Hematopoietic multipotent progenitor cell (in vitro differentiated cells): ENCODE data around the gene INTS1. TPM values are rescaled to one million over a fixed set of nuclear protein-coding genes. Genes with fewer than 3 reads are reported as not detected.

Experiments used
- DNase-seq, 3 donors: peaks; one replicate each; pipeline ENCODE4 v3.0.0-alpha.2; 2011 to 2015; ENCODE audit warnings: low read depth in 2 of 3, low spot score in 2 of 3
- total RNA-seq: library from RNA; depleted of rRNA; stranded (reverse); fragments of >200 nt; gene quantifications from one replicate; pipeline ENCODE4 v1.2.3, GENCODE V29; 2012

The INTS1 gene
- total RNA-seq, 1 donor, result 61.4 TPM

- DNase-seq, result no peak
Observed at GRCh38 chr7:1542329-1542728, 38.1 kb upstream of the INTS1 start.

- DNase-seq, result no peak
Observed at GRCh38 chr7:1541431-1542162, 37.4 kb upstream of the INTS1 start.

GRCh38 chr7:1540776-1541271, 36.6 kb upstream of the INTS1 start:
- no peak for DNase-seq

- DNase-seq, result no peak
Observed at GRCh38 chr7:1539882-1540775, 35.9 kb upstream of the INTS1 start.

GRCh38 chr7:1539181-1539881, 35.1 kb upstream of the INTS1 start:
- DNase-seq, result no peak

- no peak for DNase-seq
Observed at GRCh38 chr7:1538544-1539180, 34.5 kb upstream of the INTS1 start.

- peak in 1 of 3 donors; percentile 56 for DNase-seq
Observed at GRCh38 chr7:1537535-1538412, 33.6 kb upstream of the INTS1 start.

GRCh38 chr7:1536743-1537534, 32.8 kb upstream of the INTS1 start:
- DNase-seq, result no peak

GRCh38 chr7:1536455-1536742, 32.2 kb upstream of the INTS1 start:
- DNase-seq, result no peak

GRCh38 chr7:1535701-1536454, 31.7 kb upstream of the INTS1 start:
- no peak for DNase-seq

- DNase-seq, result no peak
Observed at GRCh38 chr7:1535100-1535458, 30.9 kb upstream of the INTS1 start.

GRCh38 chr7:1534330-1535099, 30.3 kb upstream of the INTS1 start:
- no peak for DNase-seq

- DNase-seq, result peak in 2 of 3 donors; percentile 64 to 70
Observed at GRCh38 chr7:1533547-1534329, 29.5 kb upstream of the INTS1 start.

- DNase-seq, result no peak
Observed at GRCh38 chr7:1533255-1533546, 29.0 kb upstream of the INTS1 start.

- DNase-seq, result peak in 2 of 3 donors; percentile 79 to 82
Observed at GRCh38 chr7:1532456-1533254, 28.5 kb upstream of the INTS1 start.

- no peak for DNase-seq
Observed at GRCh38 chr7:1531979-1532455, 27.8 kb upstream of the INTS1 start.
